MCF 10A (cell line): ENCODE results near the gene CCDC74A. TPM values are rescaled to one million over a fixed set of nuclear protein-coding genes. Genes with fewer than 3 reads are reported as not detected.
"Not testable (repeated sequence)": the region's sequence is repeated elsewhere in the genome, so short reads cannot be mapped to it uniquely, and the experiment has no call there.

Source experiments
- BruUV-seq: library from RNA; stranded (reverse); fragments of 400-500 nt; replicated peaks from 2 replicates; lab custom pipeline; 2021; lab: Mats Ljungman, UMichigan
- CTCF ChIA-PET: fragments of 300-600 bp; sonication (Branson Sonifier 250); formaldehyde crosslinking; extraction: SDS; loops from one replicate; lab custom pipeline; 2021; ENCODE audit warnings: antibody characterized with exemption, inconsistent platforms; lab: Yijun Ruan, JAX
- POLR2A ChIA-PET: fragments of 300-600, 350-650 bp; sonication (Branson Sonifier 250); formaldehyde crosslinking; extraction: SDS; loops from one replicate; lab custom pipeline; 2020; ENCODE audit warnings: antibody characterized with exemption, inconsistent platforms; lab: Yijun Ruan, JAX
- DNase-seq: peaks from one replicate; pipeline ENCODE4 v3.0.0-alpha.2; 2018; ENCODE audit not compliant: unreplicated experiment
- H3K27ac Mint-ChIP-seq: one replicate; pipeline ENCODE4 v1.8.0; 2022; ENCODE audit warnings: mild to moderate bottlenecking, low read depth, mixed read lengths; ENCODE audit not compliant: unreplicated experiment
- H3K27me3 Mint-ChIP-seq: one replicate; pipeline ENCODE4 v1.8.0; 2022; ENCODE audit warnings: mixed read lengths; ENCODE audit not compliant: insufficient read depth, unreplicated experiment
- H3K36me3 Mint-ChIP-seq: one replicate; pipeline ENCODE4 v1.8.0; 2022; ENCODE audit warnings: mild to moderate bottlenecking, moderate library complexity, mixed read lengths; ENCODE audit not compliant: insufficient read depth, unreplicated experiment
- H3K4me1 Mint-ChIP-seq: one replicate; pipeline ENCODE4 v1.8.0; 2022; ENCODE audit warnings: mixed read lengths; ENCODE audit not compliant: insufficient read depth, unreplicated experiment
- H3K4me3 Mint-ChIP-seq: one replicate; pipeline ENCODE4 v1.8.0; 2022; ENCODE audit warnings: mild to moderate bottlenecking, moderate library complexity, mixed read lengths; ENCODE audit not compliant: unreplicated experiment
- H3K9me3 Mint-ChIP-seq: one replicate; pipeline ENCODE4 v1.8.0; 2022; ENCODE audit warnings: mixed read lengths; ENCODE audit not compliant: unreplicated experiment
- intact Hi-C: fragments of 100-400 bp; cut with micrococcal nuclease; formaldehyde crosslinking; loops from 2 replicates; pipeline ENCODE4 v1.14.1; 2022
- total RNA-seq: library from RNA; stranded (reverse); gene quantifications from 2 replicates; pipeline ENCODE4 v1.2.3, GENCODE V29; 2022
- TF ChIP-seq, protein P1 (sequence below): fragments of 200-600 bp; IDR thresholded peaks from one replicate; pipeline ENCODE4 v1.8.0; 2022; ENCODE audit warnings: antibody characterized with exemption, mild to moderate bottlenecking; ENCODE audit not compliant: unreplicated experiment

Gene CCDC74A
- total RNA-seq, 1 experiment from 2014 or later = 1.1 TPM

DNA sequence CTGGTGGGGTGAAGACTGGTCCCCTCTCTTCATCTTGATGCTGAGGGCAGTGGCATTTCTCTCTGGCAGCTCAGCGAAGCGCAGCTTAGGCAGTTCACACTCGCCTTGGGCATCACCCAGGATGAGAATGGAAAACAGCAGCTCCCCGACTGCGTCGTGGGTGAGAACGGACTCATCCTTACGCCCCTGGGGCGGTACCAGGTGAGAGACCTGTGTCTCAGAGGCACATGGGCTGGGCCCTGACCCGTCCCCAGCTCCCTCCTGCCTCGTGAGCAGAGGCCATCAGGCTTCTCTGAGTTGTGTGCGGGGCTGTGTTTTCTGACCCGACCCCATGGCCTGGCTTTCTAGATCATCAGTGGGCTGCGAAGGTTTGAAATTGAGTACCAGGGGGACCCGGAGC, 8.2 kb upstream of the CCDC74A start:
- intact Hi-C loops = no loop called here
- POLR2A ChIA-PET = no interaction called here
- Mint-ChIP-seq H3K36me3 (peaks cover 19% of the 10 kb centered on the region), H3K27me3 (no peaks in the 10 kb centered on the region), H3K27ac (no peak overlapping the region), H3K9me3 (no peaks in the 10 kb centered on the region), H3K4me1 (no peaks in the 10 kb centered on the region), H3K4me3 (no peak overlapping the region)
- DNase-seq = no peak
- BruUV-seq = no TSS peak
- CTCF ChIA-PET = interaction anchor here (0.9 kb wide), 1 partner anchor 26 kb away, joined by 4 read pairs; no protein-coding TSS in a partner anchor
- TF ChIP-seq, protein P1, sequence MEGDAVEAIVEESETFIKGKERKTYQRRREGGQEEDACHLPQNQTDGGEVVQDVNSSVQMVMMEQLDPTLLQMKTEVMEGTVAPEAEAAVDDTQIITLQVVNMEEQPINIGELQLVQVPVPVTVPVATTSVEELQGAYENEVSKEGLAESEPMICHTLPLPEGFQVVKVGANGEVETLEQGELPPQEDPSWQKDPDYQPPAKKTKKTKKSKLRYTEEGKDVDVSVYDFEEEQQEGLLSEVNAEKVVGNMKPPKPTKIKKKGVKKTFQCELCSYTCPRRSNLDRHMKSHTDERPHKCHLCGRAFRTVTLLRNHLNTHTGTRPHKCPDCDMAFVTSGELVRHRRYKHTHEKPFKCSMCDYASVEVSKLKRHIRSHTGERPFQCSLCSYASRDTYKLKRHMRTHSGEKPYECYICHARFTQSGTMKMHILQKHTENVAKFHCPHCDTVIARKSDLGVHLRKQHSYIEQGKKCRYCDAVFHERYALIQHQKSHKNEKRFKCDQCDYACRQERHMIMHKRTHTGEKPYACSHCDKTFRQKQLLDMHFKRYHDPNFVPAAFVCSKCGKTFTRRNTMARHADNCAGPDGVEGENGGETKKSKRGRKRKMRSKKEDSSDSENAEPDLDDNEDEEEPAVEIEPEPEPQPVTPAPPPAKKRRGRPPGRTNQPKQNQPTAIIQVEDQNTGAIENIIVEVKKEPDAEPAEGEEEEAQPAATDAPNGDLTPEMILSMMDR = no peak

DNA sequence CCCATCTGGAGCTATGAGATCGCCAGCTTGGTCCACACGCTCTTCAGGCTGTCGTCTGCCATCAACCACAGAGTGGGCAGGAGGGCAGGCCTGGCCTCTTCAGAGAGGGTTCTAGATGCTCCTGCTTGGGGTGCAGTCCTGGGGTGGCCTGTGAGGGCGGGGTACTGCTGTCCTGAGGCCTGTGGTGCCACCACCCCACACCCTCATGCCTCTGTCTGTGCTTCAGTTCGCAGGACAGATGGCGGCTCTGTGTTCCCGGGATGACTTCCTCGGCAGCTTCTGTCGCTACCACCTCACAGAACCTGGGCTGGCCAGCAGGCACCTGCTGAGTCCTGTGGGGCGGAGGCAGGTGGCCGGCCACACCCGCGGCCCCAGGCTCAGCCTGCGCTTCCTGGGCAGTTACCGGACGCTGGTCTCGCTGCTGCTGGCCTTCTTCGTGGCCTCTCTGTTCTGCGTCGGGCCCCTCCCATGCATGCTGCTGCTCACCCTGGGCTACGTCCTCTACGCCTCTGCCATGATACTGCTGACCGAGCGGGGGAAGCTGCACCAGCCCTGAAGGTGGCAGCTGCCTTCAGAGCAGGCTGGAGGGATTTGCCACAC, 7.7 kb upstream of the CCDC74A start:
- CTCF ChIA-PET = interaction anchor here (0.9 kb wide), 1 partner anchor 27 kb away, joined by 4 read pairs; no protein-coding TSS in a partner anchor
- H3K27me3 Mint-ChIP-seq, intact Hi-C loops, POLR2A ChIA-PET, H3K9me3 Mint-ChIP-seq, H3K27ac Mint-ChIP-seq, H3K4me3 Mint-ChIP-seq, DNase-seq, BruUV-seq, H3K4me1 Mint-ChIP-seq: not testable (repeated sequence)
- H3K36me3 Mint-ChIP-seq = peaks cover 19% of the 10 kb centered on the region

- TF ChIP-seq, protein P1 = no peak
- DNase-seq = no peak
- Mint-ChIP-seq H3K36me3 (peaks cover 19% of the 10 kb centered on the region), H3K27ac (no peak overlapping the region), H3K4me3 (no peak overlapping the region), H3K4me1 (no peaks in the 10 kb centered on the region), H3K27me3 (no peaks in the 10 kb centered on the region), H3K9me3 (no peaks in the 10 kb centered on the region)
- POLR2A ChIA-PET = no interaction called here
- CTCF ChIA-PET = no interaction called here
- intact Hi-C loops = no loop called here
- no TSS peak for BruUV-seq
These were observed 7.2 kb upstream of the CCDC74A start for GRCh38 chr2:131520526-131520925.

- H3K27me3 Mint-ChIP-seq, intact Hi-C loops, H3K4me1 Mint-ChIP-seq, H3K4me3 Mint-ChIP-seq, POLR2A ChIA-PET, H3K27ac Mint-ChIP-seq, H3K9me3 Mint-ChIP-seq, DNase-seq, BruUV-seq: not testable (repeated sequence)
- H3K36me3 Mint-ChIP-seq = peaks cover 19% of the 10 kb centered on the region
- CTCF ChIA-PET = interaction anchor here (1.8 kb wide), 1 partner anchor 28 kb away, joined by 7 read pairs; no protein-coding TSS in a partner anchor
These were observed 6.2 kb upstream of the CCDC74A start for GRCh38 chr2:131521524-131521923.

DNA sequence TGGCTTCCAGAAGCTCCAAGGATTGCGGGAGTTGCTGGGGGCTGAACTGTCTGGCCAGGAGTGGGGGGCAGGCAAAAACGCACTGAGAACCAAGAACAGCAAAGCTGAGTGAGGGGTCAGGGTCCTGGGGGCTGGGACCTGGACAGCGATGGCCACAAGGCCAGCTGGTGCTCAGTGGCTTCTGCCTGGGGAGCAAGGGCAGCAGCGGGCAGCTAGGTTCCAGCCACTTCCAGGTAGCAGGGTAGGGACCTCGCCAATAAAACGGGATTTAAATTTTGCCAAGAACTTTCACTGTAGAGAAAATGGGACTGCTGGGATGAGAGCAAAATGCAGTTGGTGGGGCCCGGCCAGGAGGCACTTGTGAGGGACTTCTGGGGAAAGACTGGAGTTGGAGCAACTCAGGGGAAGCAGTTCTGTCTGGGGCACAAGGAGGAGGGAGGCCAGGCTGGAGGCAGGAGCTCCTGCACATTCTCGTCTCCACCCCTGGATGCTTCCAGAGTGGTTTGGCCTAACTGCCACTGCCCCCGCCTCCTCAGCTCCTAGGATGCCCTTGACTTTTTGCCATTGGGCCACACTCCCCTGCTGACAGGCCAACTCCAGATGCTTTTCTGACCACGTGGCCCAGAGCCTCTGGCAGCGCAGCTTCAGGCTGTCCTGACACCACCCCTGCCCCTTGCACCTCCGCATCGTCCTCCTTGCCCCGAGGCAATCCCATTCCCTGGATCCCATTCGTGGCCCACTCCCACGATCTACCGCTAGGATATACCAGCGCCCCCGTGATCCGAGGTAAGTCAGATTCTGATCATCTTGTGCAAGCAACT, 5.5 kb upstream of the CCDC74A start:
- intact Hi-C loops = no loop called here
- Mint-ChIP-seq H3K9me3 (no peaks in the 10 kb centered on the region), H3K4me3 (no peak overlapping the region), H3K4me1 (no peaks in the 10 kb centered on the region), H3K36me3 (peaks cover 19% of the 10 kb centered on the region), H3K27me3 (no peaks in the 10 kb centered on the region), H3K27ac (no peak overlapping the region)
- no peak for DNase-seq
- TF ChIP-seq, protein P1 = no peak
- no TSS peak for BruUV-seq
- ChIA-PET CTCF (interaction anchor here (0.6 to 1.8 kb wide), 2 partner anchors 17 to 29 kb away, joined by 4 to 7 read pairs; no protein-coding TSS in a partner anchor), POLR2A (no interaction called here)

DNA sequence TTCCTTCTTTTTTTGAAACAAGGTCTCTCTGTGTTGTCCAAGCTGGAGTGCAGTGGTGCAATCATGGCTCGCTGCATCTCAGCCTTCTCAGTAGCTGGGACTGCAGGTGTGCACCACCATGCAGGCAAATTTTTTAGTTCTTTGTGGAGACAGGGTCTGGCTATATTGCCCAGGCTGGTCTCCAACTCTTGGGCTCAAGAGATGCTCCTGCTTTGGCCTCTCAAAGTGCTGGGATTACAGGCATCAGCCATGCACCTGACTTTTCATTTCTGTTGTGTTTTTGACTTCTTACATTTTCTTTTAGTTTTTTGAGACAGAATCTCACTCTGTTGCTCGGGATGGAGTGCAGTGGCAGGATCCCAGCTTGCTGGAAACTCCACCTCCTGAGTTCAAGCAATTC, 2.4 kb upstream of the CCDC74A start:
- BruUV-seq, POLR2A ChIA-PET, CTCF ChIA-PET: not testable (repeated sequence)

More for the DNA sequence above, 2.4 kb upstream of the CCDC74A start:
- H3K4me1 Mint-ChIP-seq, H3K9me3 Mint-ChIP-seq, H3K4me3 Mint-ChIP-seq, H3K27ac Mint-ChIP-seq, intact Hi-C loops, H3K27me3 Mint-ChIP-seq, DNase-seq: not testable (repeated sequence)
- H3K36me3 Mint-ChIP-seq = peaks cover 11% of the 10 kb centered on the region
